CD4-positive, alpha-beta T cell treated with Interleukin-17A for 4 hours (primary cell): ENCODE results near the gene TLCD1.
A peak's percentile ranks its signal among the peaks of the same experiment; 100 is the strongest.

Experiments used
- DNase-seq: peaks from one replicate; pipeline ENCODE4 v3.0.0-alpha.2; 2020; ENCODE audit warnings: mixed read lengths

TLCD1 gene

GRCh38 chr17:28726226-28726626 lies at the start of gene TLCD1:
TSS of gene TLCD1 (minus strand) at chr17:28726233. CDS start at chr17:28726097, 136 bp downstream.
- DNase-seq, result peak; percentile 75

DNA sequence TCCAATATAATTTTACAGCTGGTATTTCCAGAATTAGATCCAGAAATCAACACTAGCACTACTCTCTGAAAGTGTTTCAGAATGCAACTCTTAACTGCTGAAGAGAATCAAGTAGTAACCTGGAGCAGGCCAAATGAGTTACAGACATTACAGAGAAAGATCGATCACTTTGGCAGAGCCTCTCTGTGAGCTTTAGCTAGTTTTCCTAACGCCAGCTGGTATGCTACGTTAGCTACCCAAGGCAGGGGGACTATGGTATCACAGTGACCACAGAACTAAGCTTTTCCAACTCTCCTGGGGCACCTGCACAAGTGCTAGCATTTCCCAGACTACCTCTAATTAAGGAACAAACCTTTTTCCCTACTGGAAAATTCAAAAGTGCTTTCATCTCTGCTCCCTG lies 48.2 kb upstream of the TLCD1 start:
- DNase-seq, result no peak

DNA sequence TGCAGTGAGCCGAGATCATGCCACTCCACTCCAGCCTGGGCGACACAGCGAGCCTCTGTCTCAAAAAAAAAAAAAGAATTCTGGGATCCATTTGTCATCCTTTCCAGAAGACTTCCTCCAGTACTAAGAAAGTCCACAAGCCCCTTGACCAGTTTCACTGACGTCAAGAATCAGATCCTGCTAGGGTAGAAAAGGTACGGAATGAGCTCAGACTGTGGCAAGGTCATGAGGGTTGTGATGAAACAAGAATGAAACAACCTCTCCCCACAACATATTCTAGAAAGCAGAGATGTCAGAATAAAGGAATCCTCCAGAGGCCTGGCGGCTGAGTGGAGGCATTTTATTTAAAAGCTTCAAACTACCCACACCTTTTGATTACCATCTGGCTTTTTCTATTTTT lies 47.7 kb upstream of the TLCD1 start:
- DNase-seq, result no peak

DNA sequence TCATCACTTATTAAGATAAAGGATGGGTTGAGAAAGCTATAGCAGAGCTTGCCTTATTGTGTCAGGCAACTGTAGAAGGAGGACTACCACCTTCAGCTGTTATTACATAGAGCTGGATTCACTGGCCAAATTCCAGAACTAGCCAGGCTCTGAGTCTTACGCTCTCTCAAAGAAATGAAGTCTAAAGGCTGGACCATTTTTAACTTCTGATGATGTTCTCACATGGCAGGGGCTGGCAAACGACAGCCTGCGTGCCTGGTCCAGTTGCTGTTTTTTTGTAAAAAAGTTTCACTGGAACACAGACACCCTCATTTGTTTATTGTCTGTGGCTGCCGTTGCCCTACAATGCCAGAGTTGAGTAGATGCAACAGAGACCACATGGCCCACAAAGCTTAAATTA lies 39.0 kb upstream of the TLCD1 start:
- no peak for DNase-seq

DNA sequence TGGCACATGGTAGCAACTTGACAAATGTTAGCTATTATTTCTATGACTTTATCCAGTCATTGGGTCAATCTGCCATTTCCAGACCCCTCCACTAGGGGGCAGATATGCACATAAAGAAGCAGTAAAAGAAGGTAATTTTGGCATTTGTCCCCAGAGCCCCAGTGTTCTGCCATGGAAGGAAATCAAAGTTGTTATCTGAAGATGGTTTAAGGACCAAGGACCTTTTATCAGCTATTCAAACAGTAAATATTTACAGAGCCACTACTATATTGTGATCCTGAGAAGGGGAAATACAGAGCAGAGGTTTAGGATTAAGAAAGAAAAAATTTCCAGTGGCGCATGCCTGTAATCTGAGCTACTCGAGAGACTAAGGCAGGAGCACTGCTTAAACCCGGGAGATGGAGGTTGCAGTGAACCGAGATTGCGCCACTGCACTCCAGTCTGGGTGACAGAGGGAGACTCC lies 37.8 kb upstream of the TLCD1 start:
- DNase-seq, result peak; percentile 82

DNA sequence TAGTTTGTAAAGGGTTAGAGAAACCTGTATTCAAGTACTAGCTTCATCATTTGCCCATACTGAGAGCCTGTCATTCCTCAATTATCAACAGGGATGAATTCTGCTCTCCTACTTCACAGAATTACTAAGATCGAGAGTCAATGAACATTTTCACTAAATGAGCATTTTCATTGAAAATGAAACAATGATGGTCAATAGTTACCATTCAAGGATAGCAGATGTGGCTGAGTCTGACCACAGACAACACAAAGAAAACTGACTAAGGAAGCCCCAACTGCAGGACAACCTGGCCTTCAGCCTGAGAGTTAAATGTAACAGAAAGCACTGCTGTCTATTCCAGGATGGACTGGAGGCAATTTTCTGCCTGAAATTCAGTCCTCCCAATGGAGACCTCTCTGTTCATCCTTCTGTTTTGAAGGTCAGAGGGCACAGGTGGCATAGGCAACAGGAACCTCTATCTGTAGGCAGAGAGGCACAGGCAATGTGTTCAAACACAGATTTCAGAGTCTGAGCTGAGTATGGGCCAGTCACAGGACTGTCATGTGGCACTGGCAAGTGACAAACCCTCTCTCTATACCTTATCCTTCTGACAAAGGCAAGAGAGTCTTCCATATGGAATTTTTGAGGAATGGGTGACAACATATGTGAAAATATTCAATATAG lies 37.2 kb upstream of the TLCD1 start:
- DNase-seq, result no peak

GRCh38 chr17:28760601-28761562 lies 34.8 kb upstream of the TLCD1 start:
- DNase-seq, result no peak

GRCh38 chr17:28759256-28759865 lies 33.3 kb upstream of the TLCD1 start:
- no peak for DNase-seq

DNA sequence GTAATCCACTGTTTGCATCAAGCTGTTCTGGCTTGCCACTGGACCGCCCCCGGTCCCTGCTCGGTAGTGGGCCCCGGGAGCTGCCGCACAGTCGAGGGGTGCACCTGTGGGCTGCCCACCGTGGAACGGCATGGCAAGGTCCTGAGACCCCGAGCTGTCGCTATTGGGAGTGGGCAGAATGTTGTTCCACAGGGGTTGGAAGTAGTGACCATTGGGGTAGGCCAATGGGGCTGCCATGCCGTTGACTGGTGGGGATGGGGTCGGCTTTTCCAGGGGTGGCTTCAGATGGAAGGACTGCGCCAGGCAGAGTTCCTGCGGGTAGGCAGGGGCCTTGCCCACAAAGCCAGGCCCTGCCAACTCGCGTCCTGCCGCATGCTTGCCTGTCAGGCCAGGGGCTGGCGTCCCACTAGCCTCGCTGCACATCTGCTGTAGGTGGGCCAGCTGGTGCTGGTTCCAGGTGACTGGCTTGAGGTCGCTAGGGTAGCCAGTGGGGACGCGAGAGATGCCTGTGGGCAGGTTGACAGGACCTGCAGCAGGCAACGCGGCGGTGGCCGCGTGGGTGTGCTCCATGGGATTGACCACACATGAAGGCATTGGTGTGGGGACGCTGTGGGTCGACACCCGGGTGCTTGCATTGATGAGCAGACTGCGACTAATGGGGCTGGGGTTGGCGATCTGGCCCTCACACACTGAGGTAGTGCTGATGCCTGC lies 32.5 kb upstream of the TLCD1 start:
- no peak for DNase-seq

DNA sequence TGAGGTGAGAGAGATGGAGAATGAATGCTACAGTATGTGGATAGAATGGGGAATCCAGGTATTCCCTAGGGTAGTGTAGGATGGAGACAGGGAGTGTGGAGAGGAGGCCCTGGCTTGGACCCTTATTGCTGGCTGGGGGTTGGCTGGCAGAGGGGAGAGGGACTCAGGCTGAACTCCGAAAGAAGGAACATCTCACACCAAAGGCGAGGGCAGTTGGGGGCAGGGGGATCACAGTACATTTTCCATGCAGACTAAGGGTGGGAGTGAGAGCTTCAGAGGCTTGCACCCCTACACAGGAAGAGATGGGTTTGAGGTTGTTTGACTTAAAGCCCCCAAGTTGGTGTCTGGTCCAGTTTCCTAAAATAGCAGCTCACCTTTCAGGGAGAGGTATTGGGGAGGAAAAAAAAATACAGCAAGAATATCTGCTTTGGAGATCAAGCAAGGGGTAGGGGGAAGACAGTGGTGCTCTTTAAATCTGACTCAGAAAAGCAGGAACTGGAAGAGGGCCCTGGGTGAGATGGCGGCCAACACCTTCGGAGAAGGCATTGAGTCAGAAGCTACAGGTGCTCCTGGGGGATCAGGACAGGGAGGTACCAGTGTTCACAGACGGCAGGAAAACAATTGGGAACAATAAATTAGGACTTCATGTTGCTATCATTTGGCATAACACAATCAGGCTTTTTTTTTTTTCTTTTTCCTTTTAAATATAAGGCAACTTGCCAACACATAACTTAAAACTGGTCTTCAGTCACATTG lies 30.2 kb upstream of the TLCD1 start:
- no peak for DNase-seq

DNA sequence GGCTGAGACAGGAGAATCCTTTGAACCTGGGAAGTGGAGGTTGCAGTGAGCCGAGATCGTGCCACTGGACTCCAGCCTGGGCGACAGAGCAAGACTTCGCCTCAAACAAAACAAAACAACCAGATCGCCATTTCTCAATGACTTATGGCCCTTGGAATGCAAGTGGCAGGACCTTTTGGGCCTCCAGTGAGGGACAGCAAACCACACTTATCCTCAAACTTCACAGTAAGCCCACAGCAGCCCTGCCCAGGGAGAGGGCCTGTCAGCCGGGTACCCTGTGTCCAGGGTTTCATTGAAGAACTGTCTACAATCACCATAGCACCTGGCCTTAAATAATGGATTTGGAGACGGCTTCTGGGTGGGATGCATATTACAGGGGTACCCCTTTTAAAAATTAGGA lies 29.5 kb upstream of the TLCD1 start:
- no peak for DNase-seq

- no peak for DNase-seq
These were observed 25.8 kb upstream of the TLCD1 start for GRCh38 chr17:28751600-28752366.

- DNase-seq, result peak; percentile 91
These were observed 24.4 kb upstream of the TLCD1 start for GRCh38 chr17:28750178-28751047.

GRCh38 chr17:28749516-28750177 lies 23.6 kb upstream of the TLCD1 start:
- DNase-seq, result no peak

- DNase-seq, result no peak
These were observed 23.0 kb upstream of the TLCD1 start for GRCh38 chr17:28748852-28749515.

GRCh38 chr17:28747801-28748750 lies 22.0 kb upstream of the TLCD1 start:
- DNase-seq, result no peak

DNA sequence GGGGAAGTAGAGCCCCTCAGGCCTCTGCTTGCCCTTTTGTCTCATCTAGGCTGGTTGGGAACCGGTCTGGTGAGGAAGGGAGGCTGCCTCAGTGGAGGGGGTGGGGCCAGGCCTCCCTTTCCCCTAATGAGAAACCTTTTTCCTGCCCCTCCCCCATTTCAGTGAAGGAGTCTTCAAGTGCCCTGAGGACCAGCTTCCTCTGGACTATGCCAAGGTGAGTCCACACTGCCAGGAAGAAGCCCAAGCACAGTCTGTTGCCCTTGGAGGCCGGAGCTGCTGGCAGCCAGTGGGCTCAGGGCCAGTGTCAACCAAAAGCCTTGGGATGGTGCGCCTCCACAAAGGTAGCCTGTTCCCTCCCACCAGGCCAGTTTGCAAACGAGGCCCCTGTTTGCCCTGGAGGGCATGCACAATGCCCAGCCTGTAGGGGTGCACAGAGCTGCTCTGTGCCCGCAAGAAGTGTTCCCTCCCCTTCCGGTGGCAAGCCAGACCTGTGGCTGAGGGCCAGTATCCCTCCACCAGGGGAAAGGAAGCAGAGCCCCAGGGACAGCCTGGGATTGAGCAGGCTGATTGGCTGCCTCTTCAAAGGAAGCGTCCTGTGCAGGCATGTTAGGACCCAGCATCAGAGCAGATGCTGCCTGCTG lies 21.1 kb upstream of the TLCD1 start:
- no peak for DNase-seq
